HL-60 (cell line): ENCODE measurements around the gene PIM3.

Experiments
- GABPA ChIP-seq: IDR thresholded peaks from 2 replicates; pipeline ENCODE4 v1.6.1; 2012; ENCODE audit warnings: low read depth
- REST ChIP-seq: IDR thresholded peaks from 2 replicates; pipeline ENCODE4 v1.6.1; 2012; ENCODE audit warnings: low read depth; ENCODE audit not compliant: insufficient replicate concordance
- TF ChIP-seq, protein P1 (sequence below): IDR thresholded peaks from one replicate; pipeline ENCODE4 v1.5.1; 2011; ENCODE audit warnings: low read length, control low read depth, inconsistent platforms; ENCODE audit not compliant: insufficient read depth

GRCh38 chr22:50004918-50005317, 44.3 kb downstream of the PIM3 start:
- TF ChIP-seq, protein P1, sequence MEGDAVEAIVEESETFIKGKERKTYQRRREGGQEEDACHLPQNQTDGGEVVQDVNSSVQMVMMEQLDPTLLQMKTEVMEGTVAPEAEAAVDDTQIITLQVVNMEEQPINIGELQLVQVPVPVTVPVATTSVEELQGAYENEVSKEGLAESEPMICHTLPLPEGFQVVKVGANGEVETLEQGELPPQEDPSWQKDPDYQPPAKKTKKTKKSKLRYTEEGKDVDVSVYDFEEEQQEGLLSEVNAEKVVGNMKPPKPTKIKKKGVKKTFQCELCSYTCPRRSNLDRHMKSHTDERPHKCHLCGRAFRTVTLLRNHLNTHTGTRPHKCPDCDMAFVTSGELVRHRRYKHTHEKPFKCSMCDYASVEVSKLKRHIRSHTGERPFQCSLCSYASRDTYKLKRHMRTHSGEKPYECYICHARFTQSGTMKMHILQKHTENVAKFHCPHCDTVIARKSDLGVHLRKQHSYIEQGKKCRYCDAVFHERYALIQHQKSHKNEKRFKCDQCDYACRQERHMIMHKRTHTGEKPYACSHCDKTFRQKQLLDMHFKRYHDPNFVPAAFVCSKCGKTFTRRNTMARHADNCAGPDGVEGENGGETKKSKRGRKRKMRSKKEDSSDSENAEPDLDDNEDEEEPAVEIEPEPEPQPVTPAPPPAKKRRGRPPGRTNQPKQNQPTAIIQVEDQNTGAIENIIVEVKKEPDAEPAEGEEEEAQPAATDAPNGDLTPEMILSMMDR = no peak
- TF ChIP-seq REST (no peak), GABPA (no peak)
